GM19438 (cell line): Measurements from ENCODE around the gene IFITM2.

Experiments
- ATAC-seq: cut with Tn5 transposase; IDR thresholded peaks from one replicate; pipeline ENCODE4 v1.9.1; 2021; ENCODE audit warnings: low read depth; ENCODE audit not compliant: unreplicated experiment

The IFITM2 gene

GRCh38 chr11:292211-293121, 15.2 kb upstream of the IFITM2 start:
- ATAC-seq: no peak

- ATAC-seq: no peak
Observed at GRCh38 chr11:293271-293851, 14.3 kb upstream of the IFITM2 start.

DNA sequence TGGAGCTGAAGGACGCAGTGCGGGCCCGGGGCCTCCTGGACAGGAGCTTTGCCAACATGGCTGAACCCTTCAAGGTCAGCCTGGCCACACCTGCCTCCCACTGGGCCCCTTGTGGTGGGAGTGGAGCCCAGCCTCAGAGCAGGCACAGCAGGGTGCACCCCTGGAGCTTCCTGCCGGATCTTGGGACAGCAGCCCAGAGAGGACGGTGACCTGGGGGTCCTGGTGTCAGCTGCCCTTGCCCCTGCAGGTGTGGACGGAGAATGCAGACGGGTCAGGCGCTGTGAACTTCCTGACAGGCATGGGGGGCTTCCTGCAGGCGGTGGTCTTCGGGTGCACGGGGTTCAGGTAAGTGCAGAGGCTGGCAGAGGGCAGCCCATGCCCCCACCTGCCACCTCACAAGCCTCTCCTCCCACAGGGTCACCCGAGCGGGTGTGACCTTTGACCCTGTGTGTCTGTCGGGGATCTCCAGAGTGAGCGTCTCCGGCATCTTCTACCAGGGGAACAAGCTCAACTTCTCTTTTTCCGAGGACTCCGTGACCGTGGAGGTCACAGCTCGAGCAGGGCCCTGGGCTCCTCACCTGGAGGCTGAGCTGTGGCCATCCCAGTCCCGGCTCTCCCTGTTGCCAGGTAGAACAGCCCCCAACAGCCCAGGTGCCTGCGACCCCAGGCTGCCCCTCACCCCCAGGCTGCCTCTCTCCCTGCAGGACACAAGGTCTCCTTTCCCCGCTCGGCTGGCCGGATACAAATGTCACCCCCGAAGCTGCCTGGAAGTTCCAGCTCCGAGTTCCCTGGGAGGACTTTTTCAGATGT, 13.6 kb upstream of the IFITM2 start:
- no peak for ATAC-seq

- ATAC-seq: no peak
Observed at GRCh38 chr11:294780-295179, 12.8 kb upstream of the IFITM2 start.

- ATAC-seq: no peak
Observed at GRCh38 chr11:295351-296170, 12.1 kb upstream of the IFITM2 start.

- no peak for ATAC-seq
Observed at GRCh38 chr11:296171-297050, 11.2 kb upstream of the IFITM2 start.

GRCh38 chr11:297051-297585, 10.5 kb upstream of the IFITM2 start:
- no peak for ATAC-seq

DNA sequence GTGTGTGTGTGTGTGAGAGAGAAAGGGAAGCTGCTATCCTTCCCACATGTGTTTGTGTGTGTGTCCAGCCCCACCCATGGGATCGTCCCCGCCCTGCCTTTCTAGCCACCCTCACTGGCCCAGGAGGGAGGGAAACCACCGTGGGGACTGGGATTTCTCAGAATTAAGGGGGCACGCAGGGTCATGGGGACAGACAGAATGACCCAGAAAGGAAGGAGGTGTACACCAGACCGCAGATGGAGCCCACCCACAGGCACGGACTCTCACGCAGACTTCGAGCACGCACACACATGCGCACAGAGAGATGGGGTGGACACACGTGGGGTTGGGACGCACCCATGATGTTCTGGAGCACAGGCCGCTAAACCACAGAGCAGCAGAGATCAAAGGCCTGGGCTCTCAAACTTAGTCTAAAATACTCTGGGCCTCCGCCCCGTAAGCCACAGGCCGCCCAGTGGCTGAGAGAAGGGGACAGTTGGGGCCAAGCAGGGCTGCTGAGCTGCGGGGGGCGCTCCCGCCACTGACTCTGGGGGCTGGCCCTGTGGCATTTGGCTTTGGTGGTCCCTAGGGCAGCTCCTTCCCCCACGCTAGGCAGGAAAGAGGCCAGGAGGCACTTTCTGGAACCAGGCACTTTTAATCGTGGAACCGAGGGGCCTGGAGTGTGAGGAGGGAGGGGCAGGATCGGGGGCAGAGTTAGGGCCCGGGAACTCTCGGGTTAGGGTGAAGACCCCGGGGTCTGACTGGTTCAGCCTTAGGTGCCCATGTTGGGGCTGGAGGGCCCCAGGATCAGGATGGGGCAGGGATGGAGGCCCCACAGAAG, 9.8 kb upstream of the IFITM2 start:
- ATAC-seq: no peak

DNA sequence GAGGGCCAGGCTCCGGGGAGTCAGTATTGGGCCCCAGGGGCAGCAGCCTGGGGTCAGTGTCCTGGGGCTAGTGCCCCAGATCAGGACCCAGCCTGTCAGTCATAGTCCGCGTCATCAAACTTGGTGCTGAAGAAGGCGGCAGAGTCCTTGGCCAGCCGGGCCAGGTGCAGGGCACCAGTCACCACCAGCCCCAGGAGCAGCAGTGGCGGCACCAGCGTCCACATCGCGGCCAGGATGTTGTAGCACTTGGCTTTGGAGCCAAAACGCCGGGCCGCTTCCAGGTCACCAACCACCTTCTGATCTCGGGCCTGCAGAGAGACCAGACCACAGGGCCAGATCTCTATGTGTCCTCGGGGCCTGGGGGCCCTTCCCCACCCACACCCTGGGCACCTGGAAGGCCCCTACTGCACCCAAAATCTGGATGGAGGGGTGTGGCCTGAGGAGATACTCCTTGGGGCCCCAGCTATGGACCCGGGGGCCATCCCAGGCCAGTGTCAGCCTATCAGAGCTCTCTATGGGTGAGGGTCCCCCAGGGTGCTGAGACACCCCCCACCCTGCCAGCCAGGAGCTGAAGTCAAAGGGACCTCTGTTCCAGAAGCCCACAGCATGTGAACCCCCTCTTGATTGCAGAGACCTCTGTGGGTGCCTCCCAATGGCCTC, 9.1 kb upstream of the IFITM2 start:
- ATAC-seq: no peak

DNA sequence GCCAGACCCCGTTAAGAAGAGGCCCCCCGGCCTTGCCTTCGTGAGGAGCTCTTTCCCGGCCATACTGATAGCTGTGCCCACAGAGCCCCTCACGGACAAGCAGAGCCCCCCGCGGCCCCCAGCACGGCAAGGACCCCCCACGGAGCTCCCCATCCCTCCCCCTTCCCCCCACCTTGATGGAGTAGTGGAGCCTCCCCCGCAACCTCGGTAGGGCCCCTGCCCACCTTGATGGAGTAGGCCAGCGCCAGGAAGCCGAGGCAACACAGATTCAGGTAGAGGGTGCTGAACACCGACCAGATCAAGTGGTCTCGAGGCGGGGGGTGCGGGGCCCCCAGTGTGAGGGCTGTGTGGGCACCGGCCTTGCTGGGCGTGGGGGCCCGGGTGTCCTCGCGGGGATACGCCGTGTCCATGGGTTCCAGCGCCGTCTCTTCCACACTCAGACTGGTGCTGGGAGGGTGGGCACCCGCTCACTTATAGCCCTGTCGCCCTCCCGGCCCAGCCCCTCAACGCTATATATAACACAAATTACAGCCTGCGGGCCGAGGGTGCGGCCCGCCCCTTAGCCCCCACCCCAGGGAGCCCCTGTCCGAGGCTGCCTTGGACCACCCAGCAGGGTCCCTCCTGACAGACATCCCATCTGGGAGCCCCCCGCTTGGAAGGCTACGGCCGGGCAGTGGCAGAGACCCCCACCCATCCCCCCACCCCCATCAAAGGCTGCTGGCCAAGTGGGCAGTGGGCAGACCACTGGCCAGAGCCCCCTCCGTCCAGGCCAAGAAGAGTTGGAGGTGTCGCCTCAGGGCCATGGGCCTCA, 8.3 kb upstream of the IFITM2 start, which contains the start of gene IFITM5:
IFITM5 (minus strand) TSS at position 446 of the 811 bp plus-strand sequence; CDS start at position 410, 36 bp downstream.
- ATAC-seq: no peak

DNA sequence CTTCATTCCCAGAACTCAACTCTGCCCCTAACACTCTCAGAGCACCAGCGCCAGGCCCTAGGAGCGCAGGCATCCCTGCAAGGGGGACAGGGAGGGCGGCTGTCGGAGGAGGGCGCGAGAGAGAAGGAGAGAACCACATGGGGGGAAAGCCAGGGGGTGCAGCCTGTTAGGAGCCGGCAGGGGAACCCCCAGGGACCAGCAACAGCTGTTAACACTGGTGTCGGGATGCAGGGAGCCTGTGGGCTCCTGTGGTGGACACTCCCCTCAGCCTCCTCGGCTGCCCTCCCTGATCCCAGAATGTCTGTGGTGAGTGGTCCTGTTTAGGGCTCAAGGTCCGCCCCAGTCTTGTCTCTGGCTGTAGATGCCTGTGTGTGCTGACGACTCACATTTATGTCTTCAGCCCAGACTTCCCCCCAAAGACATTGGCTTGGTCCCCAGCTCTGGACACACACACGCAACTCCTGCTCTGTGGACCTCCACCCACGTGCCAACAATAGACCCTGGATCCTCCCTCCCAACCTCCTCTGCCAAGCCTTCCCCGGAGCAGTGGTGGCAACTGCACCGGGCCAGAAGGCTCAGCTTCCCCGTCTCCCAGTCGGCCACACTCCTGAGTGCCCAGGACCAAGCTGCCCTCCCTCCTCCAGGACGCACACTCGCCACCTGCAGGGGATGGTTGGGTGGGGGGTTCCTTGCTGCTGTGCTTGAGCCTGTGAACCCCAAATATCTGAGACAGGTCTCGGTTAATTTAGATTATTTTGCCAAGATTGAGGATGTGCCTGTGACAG, 7.5 kb upstream of the IFITM2 start:
- ATAC-seq: no peak

GRCh38 chr11:303363-303762, 4.3 kb upstream of the IFITM2 start:
- no peak for ATAC-seq

GRCh38 chr11:304061-304506, 3.5 kb upstream of the IFITM2 start:
- ATAC-seq: no peak

GRCh38 chr11:304915-305843, 2.4 kb upstream of the IFITM2 start:
- no peak for ATAC-seq

DNA sequence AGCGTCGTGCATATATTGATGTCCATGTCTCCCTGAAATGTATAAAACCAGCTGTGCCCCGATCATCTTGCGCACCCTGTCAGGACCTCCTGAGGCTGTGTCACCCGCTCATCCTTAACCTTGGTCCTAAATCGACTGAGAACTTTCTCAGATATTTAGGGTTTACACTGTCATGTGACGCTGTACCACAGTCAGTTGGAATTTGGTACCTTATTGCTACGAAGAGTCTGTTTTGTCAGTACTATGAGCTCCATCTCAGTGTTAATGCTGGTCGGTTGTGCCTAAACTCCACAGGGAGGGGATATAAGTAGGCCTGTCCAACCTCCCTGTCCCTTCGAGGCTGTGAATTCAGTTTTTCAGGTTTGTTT, 1.8 kb upstream of the IFITM2 start:
- no peak for ATAC-seq
